Bone marrow (tissue), 2 donors: Measurements from ENCODE around the gene ERC2.
"Not testable (repeated sequence)": the region's sequence is repeated elsewhere in the genome, so short reads cannot be mapped to it uniquely, and the experiment has no call there.

Experiments
- DNase-seq, 2 donors: peaks; one replicate each; lab custom pipeline; 2025; lab: John Stamatoyannopoulos, UW

Gene ERC2

DNA sequence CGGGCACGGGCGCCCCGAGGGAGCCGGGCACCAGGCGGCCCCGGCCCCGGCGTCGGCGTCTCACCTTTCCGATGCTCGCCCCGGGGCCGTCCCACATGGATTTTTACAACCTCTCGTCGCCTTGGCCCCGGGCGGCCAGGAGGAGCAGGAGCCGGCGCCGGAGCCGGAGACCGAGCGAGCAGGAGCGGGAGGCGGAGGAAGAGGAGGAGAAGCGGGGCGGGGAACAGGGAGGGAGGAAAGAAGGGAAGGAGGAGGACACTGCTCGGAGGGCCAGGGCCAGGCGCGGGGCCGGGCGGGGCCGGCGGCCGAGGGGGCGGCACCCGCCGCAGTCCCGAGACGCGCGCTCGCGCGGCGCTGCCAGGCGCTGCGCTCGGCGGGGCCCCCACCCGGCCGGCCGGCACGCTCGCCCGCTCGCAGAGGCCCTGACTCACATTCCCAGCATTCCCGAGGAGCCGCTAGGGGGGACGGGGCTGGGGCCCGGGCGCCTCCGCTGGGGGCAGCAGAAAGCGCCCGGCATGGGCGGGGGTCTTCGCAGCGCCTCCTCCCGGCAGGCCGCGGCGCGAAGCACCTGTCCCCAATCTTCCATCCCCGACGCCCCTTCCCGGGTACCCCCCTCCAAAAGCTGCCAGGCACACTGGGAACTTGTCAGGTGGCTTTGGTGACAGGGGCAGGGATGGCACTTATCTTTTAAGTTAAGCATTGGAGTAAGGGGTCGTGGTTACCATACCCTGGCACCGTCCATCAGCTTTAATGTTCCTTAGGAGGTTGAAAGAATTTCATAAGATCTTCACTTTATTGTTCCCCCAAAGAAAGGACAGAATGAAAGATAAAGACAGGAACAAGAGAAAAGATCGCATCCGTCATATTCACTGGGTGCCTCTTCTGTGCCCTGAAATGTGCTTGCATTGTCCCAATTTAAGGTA is at the start of gene ERC2:
TSS of gene ERC2 (minus strand) at position 284 of the 923 bp plus-strand sequence.
- no peak for DNase-seq

DNA sequence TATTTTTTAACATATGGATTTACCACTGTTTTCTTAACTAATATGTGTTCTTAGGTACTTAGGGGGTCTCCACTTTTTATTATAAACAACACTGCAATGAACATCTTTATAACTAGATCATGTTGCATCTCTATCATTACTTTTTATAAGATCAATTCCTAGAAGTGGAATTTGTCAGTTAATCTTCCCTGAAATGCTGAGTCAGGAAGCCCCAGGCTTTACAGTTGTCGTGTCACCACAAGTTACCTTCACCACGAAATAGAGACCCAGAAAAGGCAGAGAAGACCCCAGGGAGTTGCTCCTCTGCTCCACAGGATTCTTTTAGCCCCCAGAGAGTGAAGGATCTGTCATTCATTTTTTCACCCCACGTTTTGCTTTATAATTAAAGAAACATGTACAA is 34.5 kb upstream of the ERC2 start:
- DNase-seq = no peak

DNA sequence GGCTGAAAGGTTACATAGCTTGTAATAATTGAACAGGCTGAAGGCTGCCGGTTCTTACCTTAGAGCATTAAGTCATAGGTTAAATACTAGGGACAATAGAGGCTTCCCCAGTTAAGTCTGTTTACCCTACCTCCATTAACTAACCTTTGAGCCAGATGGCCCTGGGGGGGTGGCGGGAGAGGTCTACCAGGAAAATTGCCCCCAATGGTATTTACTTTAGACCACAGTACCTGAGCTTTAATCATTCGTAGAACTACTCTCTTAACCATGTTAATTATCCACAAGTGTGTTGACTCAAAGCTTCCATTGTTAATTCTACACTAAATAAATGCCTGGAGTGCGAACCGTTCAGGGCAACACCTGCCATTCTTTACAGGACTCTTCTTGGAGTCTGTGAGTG is 28.1 kb upstream of the ERC2 start:
- DNase-seq = not testable (repeated sequence)

DNA sequence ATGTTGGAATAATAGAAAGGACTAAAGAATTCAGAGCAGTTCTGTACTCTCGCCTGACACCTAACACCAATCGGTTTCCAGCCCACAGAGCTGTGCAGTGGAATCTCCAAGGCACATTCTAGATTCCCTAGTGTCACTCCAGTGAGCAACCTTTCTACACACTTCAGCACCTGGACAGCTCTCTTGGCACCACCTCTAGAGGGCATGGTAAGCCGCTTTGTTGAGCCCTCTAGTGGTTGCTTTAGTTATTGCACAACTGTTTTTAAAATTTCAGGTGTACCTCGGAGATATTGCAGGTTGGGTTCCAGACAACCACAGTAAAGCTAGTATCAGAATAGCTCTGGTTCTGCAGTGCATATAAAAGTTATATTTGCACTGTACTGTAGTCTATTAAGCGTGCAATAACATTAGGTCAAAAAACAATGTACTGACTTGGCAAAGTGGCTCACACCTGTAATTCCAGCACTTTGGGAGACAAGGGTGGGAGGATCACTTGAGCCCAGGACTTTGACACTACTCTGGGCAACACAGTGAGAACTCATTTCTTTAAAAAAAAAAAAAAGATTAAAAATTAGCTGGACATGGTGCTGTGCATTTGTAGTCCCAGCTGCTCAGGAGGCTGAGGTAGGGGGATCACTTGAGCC is 26.5 kb upstream of the ERC2 start:
- DNase-seq = peak; percentile 1 to 82

DNA sequence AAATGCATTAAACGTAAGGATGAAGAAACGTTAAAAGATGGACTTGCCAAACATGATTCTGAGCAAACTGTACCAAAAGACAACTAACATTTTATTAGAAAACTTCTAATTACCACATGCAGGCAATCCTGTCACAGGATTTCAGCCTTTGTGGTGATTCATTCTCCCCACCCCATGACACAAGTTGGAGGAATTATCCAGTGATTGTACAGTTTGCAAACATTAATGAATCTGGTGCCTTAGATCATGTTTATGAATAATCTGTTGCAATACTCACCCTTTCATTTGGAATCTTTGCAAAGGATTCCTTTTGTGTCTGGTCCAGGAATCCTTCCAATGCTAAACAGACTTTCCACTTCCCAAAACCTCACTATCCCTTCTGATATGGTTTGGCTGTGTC is 23.3 kb upstream of the ERC2 start:
- no peak for DNase-seq

DNA sequence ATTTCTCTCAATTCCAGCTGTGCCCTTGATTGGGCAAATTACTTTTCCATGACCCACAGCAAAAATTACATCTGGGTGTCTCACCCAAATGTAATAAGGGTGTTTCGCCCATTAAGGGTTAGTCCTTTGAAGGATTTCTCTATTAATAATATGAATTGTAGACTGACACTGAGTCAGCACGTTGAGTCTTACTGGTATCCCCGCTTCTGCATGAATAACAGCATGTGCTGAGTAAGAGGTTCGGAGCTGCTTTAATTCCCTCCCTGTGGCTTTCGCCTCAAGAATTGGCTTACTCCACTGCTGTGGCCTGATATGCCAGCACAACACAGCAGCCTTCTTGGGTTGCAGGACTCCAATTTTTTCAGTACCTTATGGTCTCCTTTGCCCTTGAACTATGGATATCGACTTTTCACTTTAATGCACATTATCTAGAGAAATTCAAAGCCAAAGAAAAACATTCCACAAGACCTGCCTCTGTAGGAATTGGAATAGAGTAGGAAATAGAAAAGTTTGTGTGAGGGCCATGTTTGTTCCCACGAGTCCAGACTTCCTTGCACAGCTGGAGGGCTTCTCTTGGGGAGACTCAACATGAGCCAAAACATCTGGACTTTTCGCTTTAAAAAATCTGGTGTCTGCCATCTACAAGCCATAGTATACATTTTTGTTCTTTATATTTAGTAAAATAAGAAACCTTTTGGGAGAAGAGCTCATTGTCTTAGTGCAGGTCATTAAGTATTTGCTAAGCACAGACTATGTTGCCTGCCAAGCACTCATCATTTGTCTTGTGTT is 20.7 kb upstream of the ERC2 start:
- no peak for DNase-seq

DNA sequence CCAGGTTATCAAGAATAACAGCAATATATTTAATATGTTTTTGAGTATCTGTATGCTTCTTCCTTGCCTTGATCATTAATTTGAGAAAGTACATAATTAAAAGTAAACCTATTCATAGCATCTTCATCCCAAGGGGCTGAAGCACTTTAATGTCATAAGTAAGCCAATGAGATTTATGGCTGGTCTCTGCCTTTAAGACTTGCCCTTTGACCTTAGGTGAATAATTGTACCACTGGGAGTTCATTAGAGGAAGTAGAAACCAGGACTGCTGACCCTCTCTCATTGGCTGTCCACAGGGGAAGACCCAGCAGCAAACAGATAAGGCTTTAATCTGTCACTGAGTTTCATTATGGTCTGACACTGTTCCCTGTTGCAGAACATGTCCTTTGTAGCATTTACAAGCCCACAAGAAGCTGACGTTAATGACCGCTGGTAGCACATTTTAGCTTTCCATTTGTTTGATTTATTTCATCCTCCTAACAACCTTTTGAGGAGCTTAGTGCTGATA is 16.3 kb upstream of the ERC2 start:
- DNase-seq = no peak

DNA sequence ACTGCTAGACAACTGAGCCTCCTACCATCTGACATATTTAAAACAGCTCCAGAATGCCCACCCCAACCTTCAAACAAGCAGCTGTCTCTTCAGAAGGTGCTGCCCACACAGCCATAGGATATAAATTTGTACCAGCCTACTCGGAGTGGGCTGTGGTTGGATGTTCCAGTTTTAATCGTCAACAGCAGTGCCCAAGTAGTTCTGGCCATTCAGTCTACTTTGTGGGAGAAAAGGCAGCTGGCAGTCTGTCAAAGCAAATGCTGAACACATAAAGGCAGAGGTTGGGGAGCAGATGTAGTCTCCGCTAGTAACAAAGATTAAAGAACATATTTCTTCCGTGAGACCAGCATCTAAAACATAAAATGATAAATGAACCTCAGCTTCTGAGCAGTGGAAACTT is 15.9 kb upstream of the ERC2 start:
- DNase-seq = no peak

DNA sequence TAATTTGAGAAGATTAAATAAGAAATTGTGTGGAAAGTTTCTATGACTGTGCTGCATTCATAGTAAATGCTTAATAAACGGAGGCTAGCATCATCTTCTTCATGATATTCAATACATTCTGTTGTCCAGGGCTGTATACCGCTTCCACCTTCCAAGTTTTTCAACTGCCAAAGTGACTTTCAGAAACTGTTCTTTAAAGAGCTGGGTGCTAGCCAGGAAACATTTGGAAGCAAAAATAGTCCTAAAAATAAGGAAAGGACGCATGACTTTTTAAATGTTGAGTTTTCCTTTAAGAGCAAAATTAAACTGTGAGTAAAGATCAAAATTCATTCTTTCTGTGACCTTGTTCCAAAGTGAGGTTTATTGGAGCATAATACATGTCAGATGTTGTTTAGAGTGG is 9.4 kb upstream of the ERC2 start:
- no peak for DNase-seq

DNA sequence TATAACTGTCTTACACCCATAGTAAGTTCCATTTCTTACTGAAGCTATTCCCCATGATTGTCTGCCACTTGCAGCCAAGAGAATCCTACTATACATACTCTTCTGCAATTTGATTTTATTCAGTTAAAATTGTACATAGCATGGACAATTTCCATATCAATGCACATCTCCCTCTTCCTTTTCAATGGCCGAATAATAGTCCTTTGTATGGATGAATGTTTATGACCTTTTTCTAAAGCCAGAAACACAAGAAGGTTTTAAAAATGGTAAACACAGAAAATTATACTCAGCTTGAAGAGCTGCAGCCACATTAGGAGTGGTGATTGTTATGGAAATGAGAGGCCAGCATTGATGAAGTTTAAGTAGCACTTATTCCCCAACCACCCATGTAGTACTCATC is 8.5 kb upstream of the ERC2 start:
- no peak for DNase-seq

DNA sequence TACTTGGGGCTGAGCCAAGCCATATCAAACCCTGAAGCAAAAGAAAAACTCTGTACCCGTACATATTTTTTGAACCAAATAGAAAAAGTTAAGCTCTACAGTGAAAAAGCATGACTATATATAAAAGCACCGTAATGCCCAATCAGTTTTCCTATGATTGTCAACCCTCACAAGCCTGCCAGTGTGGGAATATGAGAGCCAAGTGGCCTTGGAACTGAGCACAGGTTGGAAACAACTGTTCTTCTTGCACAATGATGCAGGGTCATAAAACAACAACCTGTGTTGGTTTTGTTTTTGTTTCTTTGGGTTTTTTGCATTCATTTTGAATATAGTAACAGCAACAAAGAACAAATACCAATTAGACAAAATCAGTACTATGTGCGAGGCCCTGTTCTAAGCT is 3.5 kb upstream of the ERC2 start:
- no peak for DNase-seq

DNA sequence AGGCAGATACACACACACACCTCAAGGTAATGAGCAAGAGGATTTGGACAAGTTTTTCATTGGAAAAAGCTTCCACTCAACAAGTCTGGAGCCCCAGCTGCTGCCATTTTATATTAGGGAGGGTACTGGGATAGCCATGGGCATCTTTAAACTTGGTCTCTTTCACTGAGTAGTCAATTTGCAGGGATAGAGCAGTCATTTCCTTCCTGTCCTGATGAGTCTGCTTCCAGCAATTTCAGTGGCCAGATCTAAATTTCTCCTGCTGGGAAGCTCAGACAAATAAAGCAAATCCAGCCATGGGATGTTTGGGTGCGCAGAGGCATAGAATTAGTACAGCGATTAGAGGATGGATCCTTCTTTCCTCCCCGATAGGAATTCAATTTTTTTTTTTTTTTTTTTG is 874 bp upstream of the ERC2 start:
- DNase-seq = no peak

DNA sequence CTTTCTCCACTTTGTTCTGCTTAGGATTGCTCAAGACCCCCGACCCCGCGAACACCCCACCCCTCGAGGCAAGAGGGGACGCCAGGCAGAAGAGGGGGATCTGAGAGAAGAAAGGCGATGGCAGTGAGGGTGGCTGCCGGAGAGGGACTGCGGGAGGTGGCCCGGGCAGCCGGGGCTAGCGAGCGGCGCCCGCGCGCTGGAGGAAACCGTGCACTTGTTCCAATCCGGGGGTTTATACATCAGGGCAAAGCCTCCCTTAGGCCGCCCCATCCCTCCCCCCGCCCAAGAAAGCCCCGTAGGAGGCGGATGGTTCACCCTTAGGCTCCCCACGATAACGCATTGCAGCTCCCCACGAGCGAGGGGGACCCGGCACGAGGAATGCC is 475 bp downstream of the ERC2 start:
- no peak for DNase-seq

DNA sequence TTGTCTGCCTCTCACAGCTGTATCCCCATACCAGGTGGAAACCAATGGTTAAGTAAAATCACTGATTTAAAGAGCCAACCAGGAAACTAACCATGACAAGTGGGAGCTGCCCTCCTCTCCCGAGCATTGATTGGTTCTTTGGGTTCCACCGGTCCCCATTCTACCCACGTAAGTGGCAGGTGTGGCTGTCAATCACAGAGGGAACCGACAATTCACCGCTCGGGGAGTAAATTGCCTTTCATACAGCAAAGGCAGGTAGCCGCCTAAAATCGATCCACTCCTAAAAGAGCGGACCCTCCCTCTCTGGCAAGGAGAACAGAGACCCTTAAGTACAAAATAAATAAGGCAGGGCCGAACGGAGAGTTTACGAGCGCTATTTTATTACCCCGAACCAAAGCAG is 1.2 kb downstream of the ERC2 start:
- no peak for DNase-seq

DNA sequence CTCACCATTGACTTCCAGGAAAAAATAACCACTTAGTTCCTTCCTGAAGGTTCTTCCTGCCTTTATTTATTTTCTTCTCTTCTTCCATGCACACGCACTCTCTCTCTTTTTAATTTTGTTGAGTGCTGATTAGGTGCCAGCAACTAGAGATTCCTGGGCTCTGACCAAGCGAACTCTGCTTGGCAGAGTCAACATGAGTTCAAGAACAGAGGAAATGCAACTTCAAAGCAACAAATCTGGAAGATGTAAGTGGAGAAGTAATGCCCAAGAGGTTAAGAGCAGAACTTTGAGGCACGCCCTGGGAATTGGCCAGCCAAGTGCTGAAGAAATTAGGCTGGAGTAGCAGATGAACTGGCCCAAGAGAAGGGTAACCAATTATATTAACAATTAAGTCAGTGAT is 8.5 kb downstream of the ERC2 start:
- no peak for DNase-seq

DNA sequence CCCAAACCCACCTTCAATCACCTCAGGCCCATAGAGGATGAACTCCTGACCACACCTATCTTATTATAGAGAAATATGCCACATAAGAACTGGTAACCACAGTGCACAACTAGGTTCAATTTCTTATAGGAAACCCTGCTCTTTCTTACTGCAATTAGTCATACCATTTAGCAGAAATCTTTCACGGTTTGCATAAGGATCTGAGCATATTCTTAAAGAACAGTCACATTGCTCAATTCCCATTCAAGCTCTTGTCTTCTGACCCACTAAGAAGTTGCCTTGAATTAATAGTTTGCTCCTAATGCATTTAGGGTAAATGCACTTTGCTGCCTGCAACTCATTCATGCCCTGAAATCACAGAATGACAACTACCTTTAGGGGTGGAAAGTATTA is 9.2 kb downstream of the ERC2 start:
- DNase-seq = no peak

DNA sequence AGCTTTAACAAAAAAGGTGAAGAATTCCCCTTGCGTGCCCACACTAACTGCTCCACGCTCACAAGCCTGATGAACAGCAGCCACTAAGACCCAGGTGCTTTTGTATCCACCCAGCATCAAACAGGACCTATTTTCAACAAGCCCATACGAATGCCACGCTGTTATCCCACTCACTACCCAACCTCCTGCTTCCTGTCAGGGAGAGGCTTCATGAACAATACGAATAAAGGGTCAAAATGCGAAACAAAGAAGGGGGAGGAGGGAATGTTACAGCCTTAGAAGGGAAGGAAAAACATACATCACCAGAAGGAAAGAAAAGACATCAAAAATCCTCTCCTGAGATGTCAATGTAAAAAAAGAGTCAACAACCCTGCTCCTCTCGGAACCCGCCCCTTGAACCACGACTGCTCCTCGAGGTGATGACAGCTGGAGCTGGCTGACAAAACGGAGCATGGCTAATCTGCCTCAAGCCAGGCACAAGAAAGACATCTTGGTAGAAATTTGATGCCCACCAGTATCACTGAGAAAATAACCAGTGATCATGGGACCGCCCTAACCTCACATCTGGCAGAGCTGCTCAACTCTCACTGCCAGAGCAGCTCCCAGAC is 9.7 kb downstream of the ERC2 start:
- DNase-seq = no peak

DNA sequence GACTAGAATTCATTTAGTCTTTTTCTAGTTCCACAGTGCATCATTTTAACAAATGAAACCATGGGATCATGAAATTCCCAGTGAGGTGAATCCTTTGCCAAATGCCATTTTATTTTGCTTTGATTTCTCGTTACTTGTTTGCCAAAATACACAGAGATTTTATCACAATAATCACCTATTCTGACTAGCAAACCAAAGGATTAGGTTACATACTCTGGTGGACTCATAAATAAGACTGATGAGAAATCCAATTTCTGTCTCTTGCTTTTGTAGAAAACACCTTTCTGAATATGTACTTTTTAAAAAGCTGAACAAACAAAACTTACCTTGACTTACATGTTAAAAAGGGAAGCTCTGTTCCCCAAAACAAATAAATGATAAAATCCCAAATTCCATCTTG is 12.2 kb downstream of the ERC2 start:
- no peak for DNase-seq

DNA sequence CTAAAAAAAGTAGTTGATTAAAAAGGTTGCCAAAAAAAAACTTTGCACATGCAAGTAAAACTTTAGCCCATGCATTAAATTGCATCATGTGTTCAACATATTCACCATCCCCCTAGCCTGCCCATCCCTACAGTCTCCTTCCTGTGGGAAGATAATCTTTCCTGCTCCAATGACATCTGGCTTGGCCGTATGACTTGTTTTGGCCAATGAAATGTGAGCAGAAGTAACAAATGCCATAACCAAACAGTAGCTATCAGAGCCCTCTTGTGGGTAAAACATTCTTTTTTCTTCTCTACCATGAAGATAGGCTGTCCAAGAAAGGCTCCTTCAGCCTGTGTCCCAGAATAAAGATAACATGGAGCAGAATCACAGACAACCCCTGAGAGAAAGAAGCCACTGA is 15.3 kb downstream of the ERC2 start:
- no peak for DNase-seq

DNA sequence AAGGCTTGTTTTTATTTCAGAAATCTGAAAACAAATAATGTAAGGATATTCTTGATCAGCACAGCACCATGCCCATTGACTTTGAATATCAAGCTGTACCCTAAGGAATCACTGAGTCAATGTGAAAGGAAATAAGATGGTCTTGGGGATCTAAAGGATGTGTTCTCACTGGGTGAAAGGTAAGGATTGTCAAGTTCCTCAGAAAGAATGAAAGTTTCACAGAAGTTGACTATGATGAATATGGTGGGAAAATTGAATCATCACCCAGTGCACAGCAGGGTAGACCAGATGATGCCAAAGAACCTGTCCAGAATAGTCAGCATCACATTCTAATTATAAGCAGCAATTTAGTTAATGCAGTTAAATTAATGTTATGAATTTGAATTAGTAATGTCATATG is 16.2 kb downstream of the ERC2 start:
- DNase-seq = no peak

DNA sequence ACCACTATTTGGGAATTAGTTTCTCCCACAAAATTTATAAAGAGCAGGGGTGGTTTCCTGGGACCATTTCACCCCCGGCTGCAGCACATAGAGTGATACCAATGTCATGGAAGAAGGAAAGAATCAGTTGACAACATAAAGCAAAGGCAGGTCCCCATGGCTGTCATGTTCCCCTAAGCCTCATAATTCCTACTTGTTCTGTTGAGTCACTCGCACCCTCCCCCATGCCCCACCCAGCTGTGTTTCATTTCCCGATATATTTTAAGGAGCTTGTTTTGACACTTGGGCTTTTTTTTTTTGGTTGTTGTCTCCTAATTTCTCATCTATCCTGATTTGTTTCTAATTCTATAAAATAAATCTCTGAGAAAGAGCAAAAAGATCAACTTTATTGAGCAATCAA is 24.9 kb downstream of the ERC2 start:
- no peak for DNase-seq

DNA sequence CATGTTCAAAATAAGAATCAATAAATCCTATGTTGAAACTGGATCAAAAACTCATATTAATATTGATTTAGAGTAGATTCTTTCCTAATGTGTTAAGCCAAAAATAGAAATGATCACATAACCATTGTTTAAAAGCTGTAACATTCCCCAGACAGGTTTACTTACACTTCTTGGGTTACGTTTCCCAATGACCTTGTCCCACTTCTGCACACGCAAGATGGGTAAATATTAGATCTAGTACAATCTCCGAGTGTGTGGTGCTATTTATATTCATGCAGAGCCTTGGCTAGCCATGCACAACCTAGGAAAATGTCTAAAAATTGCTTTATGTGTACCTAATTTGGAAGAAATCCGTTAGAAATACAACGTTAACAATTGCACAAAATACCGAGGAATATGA is 39.6 kb downstream of the ERC2 start:
- DNase-seq = no peak
